Spinal cord (tissue), 10 donors: Measurements from ENCODE around the gene SLMAP. TPM values are rescaled to one million over a fixed set of nuclear protein-coding genes. Genes with fewer than 3 reads are reported as not detected.
A peak's percentile ranks its signal among the peaks of the same experiment; 100 is the strongest.

Source experiments
- DNase-seq, 6 donors: peaks; one replicate each; pipeline versions ENCODE4 v3.0.0 to v3.0.0-alpha.2; 2013 to 2015; ENCODE audit warnings: low spot score in 6 of 6, low read depth in 4 of 6
- H3K27ac ChIP-seq: one replicate; pipeline ENCODE4 v1.5.1; 2013; ENCODE audit warnings: low read depth, low read length, control low read depth
- H3K27me3 ChIP-seq: one replicate; pipeline ENCODE4 v1.6.1; 2013; ENCODE audit warnings: low read length; ENCODE audit not compliant: control insufficient read depth, insufficient read depth
- H3K36me3 ChIP-seq: one replicate; pipeline ENCODE4 v1.6.1; 2013; ENCODE audit warnings: low read length; ENCODE audit not compliant: control insufficient read depth, insufficient read depth
- H3K4me1 ChIP-seq: one replicate; pipeline ENCODE4 v1.6.1; 2013; ENCODE audit warnings: low read length; ENCODE audit not compliant: control insufficient read depth, insufficient read depth
- H3K4me3 ChIP-seq: one replicate; pipeline ENCODE4 v1.5.1; 2013; ENCODE audit warnings: low read depth, low read length, control low read depth
- H3K9me3 ChIP-seq: one replicate; pipeline ENCODE4 v1.6.1; 2013; ENCODE audit warnings: low read length; ENCODE audit not compliant: control insufficient read depth, insufficient read depth
- WGBS: methylation state at CpG from one replicate; pipeline ENCODE4 v1.1.5; 2013; ENCODE audit warnings: missing lambda C conversion rate; ENCODE audit not compliant: insufficient coverage; 5-methylcytosine and 5-hydroxymethylcytosine counted together
- long read RNA-seq, 4 donors: transcript quantifications; one replicate each; lab custom pipeline, GENCODE V29; 2026
- polyA plus RNA-seq, 2 donors: library from polyadenylated mRNA; unstranded; fragments of 120-200 nt; gene quantifications; one replicate each; pipeline ENCODE4 v1.2.1, GENCODE V29; 2013; ENCODE audit not compliant: insufficient read length in 2 of 2
- total RNA-seq, 2 donors: library from RNA; depleted of rRNA in 1 of 2; stranded (reverse); fragments of 120-200 nt in 1 of 2; fragments of >200 nt in 1 of 2; gene quantifications; one replicate each; pipeline versions ENCODE4 v1.2.3 to v1.2.4, GENCODE V29; 2013 to 2014
- donor health status: healthy.

The SLMAP gene, protein sequence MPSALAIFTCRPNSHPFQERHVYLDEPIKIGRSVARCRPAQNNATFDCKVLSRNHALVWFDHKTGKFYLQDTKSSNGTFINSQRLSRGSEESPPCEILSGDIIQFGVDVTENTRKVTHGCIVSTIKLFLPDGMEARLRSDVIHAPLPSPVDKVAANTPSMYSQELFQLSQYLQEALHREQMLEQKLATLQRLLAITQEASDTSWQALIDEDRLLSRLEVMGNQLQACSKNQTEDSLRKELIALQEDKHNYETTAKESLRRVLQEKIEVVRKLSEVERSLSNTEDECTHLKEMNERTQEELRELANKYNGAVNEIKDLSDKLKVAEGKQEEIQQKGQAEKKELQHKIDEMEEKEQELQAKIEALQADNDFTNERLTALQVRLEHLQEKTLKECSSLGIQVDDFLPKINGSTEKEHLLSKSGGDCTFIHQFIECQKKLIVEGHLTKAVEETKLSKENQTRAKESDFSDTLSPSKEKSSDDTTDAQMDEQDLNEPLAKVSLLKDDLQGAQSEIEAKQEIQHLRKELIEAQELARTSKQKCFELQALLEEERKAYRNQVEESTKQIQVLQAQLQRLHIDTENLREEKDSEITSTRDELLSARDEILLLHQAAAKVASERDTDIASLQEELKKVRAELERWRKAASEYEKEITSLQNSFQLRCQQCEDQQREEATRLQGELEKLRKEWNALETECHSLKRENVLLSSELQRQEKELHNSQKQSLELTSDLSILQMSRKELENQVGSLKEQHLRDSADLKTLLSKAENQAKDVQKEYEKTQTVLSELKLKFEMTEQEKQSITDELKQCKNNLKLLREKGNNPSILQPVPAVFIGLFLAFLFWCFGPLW
- total RNA-seq = 10 to 100 TPM; 43.5 to 80.9 TPM
- 10 to 100 TPM; 36.3 to 37.8 TPM for polyA plus RNA-seq
- long read RNA-seq, donor 1 = 0 reads
- long read RNA-seq, donor 2 = 0 reads
- long read RNA-seq, donor 3, partial matches to known transcripts = 0 of 1 reads
- long read RNA-seq, donor 3, other reads (novel, unspliced or antisense) = 0 of 1 reads
- long read RNA-seq, donor 4, partial matches to known transcripts = 6 of 6 reads
- long read RNA-seq, donor 4, other reads (novel, unspliced or antisense) = 0 of 6 reads

GRCh38 chr3:57755741-57756527 is at the start of gene SLMAP:
Gene SLMAP, plus strand, starts transcription at chr3:57756309. Its CDS starts 1,343 bp downstream, at chr3:57757652.
- peaks cover 9% of the 10 kb centered on the region for H3K36me3 ChIP-seq
- peak; percentile 94 to 99 (median 96) for DNase-seq
- no peaks in the 10 kb centered on the region for H3K27me3 ChIP-seq
- peak within 1 kb of the TSS; percentile 90 for H3K4me3 ChIP-seq
- no peaks in the 10 kb centered on the region for H3K9me3 ChIP-seq
- 0% methylated on average over 37 of the region's 48 CpGs for WGBS
- peak within 1 kb of the TSS; percentile 81 for H3K27ac ChIP-seq
- peaks cover 10% of the 10 kb centered on the region for H3K4me1 ChIP-seq

GRCh38 chr3:57706462-57706861 is 49.6 kb upstream of the SLMAP start:
- H3K4me1 ChIP-seq = no peaks in the 10 kb centered on the region
- DNase-seq = no peak
- no peak overlapping the region for H3K4me3 ChIP-seq
- 100% methylated on average over 1 of the region's 3 CpGs for WGBS
- H3K9me3 ChIP-seq = no peaks in the 10 kb centered on the region
- H3K27me3 ChIP-seq = no peaks in the 10 kb centered on the region
- H3K27ac ChIP-seq = no peak overlapping the region
- no peaks in the 10 kb centered on the region for H3K36me3 ChIP-seq

DNA sequence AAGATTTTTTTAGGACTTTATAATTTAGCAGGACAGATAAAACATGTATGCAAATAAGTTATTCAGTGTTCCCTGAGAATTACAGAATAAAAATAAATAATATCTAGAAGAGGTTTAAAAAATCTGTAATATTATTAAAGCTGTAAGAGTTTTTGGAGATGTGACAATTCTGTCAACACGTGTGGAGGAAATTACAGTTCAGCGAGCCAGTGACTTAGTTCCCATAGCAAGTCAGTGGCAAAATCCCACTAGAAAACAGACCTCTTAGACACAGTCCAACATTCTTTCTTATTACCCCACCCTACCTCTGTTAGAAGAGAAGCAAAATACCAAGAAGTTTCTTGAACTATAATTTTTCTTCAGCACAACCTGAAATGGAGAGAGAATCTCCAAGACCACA is 47.1 kb upstream of the SLMAP start:
- no CpG with 5 or more reads among the region's 2 CpGs for WGBS
- Histone ChIP-seq H3K27me3 (no peaks in the 10 kb centered on the region), H3K36me3 (no peaks in the 10 kb centered on the region), H3K27ac (no peak overlapping the region), H3K4me1 (no peaks in the 10 kb centered on the region), H3K4me3 (no peak overlapping the region), H3K9me3 (no peaks in the 10 kb centered on the region)
- DNase-seq = no peak

- Histone ChIP-seq H3K27me3 (no peaks in the 10 kb centered on the region), H3K4me1 (no peaks in the 10 kb centered on the region), H3K4me3 (no peak overlapping the region), H3K9me3 (no peaks in the 10 kb centered on the region), H3K36me3 (no peaks in the 10 kb centered on the region), H3K27ac (no peak overlapping the region)
- DNase-seq = no peak
- 29% methylated on average over 1 of the region's 2 CpGs for WGBS
Measured at GRCh38 chr3:57709559-57709958, 46.5 kb upstream of the SLMAP start.

DNA sequence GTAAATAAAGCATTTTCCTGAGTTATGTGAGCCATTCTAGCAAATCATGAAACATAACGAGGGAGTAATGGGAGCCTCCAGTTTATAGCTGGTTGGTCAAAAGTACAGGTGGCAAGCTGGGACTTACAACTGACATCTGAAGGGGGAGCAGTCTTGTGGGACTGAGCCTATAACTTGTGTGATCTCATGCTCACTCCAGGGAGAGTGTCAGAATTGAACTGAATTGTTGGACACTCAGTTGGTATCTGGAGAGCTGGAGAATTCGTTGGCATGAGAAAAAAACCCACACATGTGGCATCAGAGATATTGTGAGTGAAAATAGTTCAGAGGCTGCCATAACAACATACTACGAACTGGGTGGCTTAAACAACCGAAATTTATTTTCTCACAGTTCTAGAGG is 40.4 kb upstream of the SLMAP start:
- no peaks in the 10 kb centered on the region for H3K27me3 ChIP-seq
- 100% methylated on average over 2 of the region's 4 CpGs for WGBS
- H3K36me3 ChIP-seq = no peaks in the 10 kb centered on the region
- no peak overlapping the region for H3K4me3 ChIP-seq
- H3K9me3 ChIP-seq = no peaks in the 10 kb centered on the region
- H3K27ac ChIP-seq = no peak overlapping the region
- no peaks in the 10 kb centered on the region for H3K4me1 ChIP-seq
- DNase-seq = no peak

- 92% methylated on average over 3 of the region's 6 CpGs for WGBS
- H3K9me3 ChIP-seq = no peaks in the 10 kb centered on the region
- no peak overlapping the region for H3K27ac ChIP-seq
- no peak for DNase-seq
- H3K36me3 ChIP-seq = no peaks in the 10 kb centered on the region
- H3K4me1 ChIP-seq = no peaks in the 10 kb centered on the region
- H3K27me3 ChIP-seq = no peaks in the 10 kb centered on the region
- H3K4me3 ChIP-seq = no peak overlapping the region
Measured at GRCh38 chr3:57717205-57717868, 38.8 kb upstream of the SLMAP start.

DNA sequence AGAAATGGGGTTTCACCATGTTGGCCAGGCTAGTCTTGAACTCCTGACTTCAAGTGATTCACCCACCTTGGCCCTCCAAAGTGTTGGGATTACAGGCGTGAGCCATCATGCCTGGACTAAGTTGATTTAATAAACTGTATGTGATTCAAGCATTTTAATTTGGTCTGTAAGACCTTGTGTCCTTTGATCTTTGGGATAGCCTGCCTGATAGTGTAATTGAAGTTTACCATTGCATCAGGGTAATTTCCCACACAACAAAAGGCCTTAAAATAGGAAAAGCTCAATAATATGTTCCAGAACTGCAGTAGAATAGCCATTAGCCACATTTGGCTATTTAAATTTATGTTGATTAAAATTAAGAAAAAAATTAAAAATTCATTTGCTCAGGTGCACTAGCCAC is 38.0 kb upstream of the SLMAP start:
- no peak for DNase-seq
- Histone ChIP-seq H3K27ac (no peak overlapping the region), H3K27me3 (no peaks in the 10 kb centered on the region), H3K4me1 (no peaks in the 10 kb centered on the region), H3K4me3 (no peak overlapping the region), H3K36me3 (no peaks in the 10 kb centered on the region), H3K9me3 (no peaks in the 10 kb centered on the region)
- WGBS = no CpG with 5 or more reads among the region's 1 CpG

DNA sequence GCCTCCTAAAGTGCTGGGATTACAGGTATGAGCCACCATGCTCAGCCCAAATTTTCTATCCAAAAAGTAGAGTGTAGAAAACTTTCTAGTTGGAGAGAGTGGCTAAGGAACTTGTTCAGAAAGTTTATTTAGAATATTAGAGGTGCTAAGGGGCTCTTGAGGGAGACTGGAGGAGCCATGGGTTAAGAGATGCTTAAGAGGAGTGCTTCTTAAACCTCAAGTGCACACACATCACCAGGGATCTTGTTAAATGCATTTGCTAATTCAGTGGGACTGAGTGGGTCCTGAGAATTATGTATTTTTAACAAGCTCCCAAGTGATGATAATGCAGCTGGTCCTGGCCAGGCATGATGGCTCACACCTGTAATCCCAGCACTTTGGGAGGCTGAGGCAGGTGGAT is 29.7 kb upstream of the SLMAP start:
- no peak for DNase-seq
- Histone ChIP-seq H3K9me3 (no peaks in the 10 kb centered on the region), H3K27me3 (no peaks in the 10 kb centered on the region), H3K27ac (no peak overlapping the region), H3K36me3 (no peaks in the 10 kb centered on the region), H3K4me1 (no peaks in the 10 kb centered on the region), H3K4me3 (no peak overlapping the region)

DNA sequence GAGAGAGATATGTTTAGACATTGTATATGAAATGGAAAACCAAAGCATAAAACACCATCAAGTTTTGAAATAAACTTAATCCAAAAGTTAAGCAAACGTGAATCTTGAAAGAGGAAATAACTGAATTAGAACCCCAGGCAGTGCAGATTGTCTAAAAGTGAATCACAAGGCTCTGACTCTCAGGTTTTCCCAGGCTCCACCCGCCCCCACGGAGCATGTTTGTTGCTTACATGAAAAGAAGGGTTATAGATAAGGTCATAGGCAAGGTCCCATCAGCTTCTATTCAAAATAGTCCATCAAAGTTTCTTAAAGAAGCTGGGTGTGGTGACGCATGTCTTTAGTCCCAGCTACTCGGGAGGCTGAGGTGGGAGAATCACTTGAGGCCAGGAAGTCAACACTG is 29.0 kb upstream of the SLMAP start:
- Histone ChIP-seq H3K27me3 (no peaks in the 10 kb centered on the region), H3K4me3 (no peak overlapping the region), H3K4me1 (no peaks in the 10 kb centered on the region), H3K36me3 (no peaks in the 10 kb centered on the region), H3K27ac (no peak overlapping the region), H3K9me3 (no peaks in the 10 kb centered on the region)
- no peak for DNase-seq
- 80% methylated on average over 1 of the region's 5 CpGs for WGBS
